Liver (tissue), 9 donors: Measurements from ENCODE around the gene PSMD5. TPM values are rescaled to one million over a fixed set of nuclear protein-coding genes. Genes with fewer than 3 reads are reported as not detected.

Source experiments
- DNase-seq: peaks from one replicate; pipeline ENCODE4 v3.0.0-alpha.2; 2017; ENCODE audit warnings: low spot score
- H3K27ac ChIP-seq, 2 donors: one replicate each; pipeline ENCODE4 v1.7.0; 2013; ENCODE audit warnings: inconsistent platforms in 2 of 2, low read length in 2 of 2, control low read depth in 1 of 2, low read depth in 1 of 2, mild to moderate bottlenecking in 1 of 2
- H3K27me3 ChIP-seq, 4 donors: one replicate each; pipeline versions ENCODE4 v1.6.1 to v1.7.0; 2013; ENCODE audit warnings: low read length in 3 of 4, inconsistent platforms in 1 of 4, mild to moderate bottlenecking in 1 of 4, moderate library complexity in 1 of 4; ENCODE audit not compliant: control insufficient read depth in 4 of 4, insufficient read depth in 4 of 4
- H3K36me3 ChIP-seq, 4 donors: one replicate each; pipeline versions ENCODE4 v1.6.1 to v1.7.0; 2013; ENCODE audit warnings: low read length in 3 of 4, mild to moderate bottlenecking in 3 of 4, low read depth in 1 of 4, moderate library complexity in 1 of 4; ENCODE audit not compliant: control insufficient read depth in 4 of 4, insufficient read depth in 3 of 4
- H3K4me1 ChIP-seq, 4 donors: one replicate each; pipeline versions ENCODE4 v1.6.1 to v1.7.0; 2013; ENCODE audit warnings: low read length in 3 of 4, mild to moderate bottlenecking in 3 of 4, moderate library complexity in 1 of 4; ENCODE audit not compliant: control insufficient read depth in 4 of 4, insufficient read depth in 4 of 4
- H3K4me3 ChIP-seq, 3 donors: one replicate each; pipeline versions ENCODE4 v1.6.1 to v1.7.0; 2013; ENCODE audit warnings: low read length in 3 of 3, control low read depth in 1 of 3, low read depth in 1 of 3, mild to moderate bottlenecking in 1 of 3
- H3K9ac ChIP-seq, 2 donors: one replicate each; pipeline ENCODE4 v1.7.0; 2013; ENCODE audit warnings: low read length in 2 of 2, mild to moderate bottlenecking in 2 of 2, moderate library complexity in 2 of 2, control low read depth in 1 of 2, low read depth in 1 of 2
- H3K9me3 ChIP-seq, 4 donors: one replicate each; pipeline versions ENCODE4 v1.6.1 to v1.7.0; 2013; ENCODE audit warnings: low read length in 3 of 4; ENCODE audit not compliant: control insufficient read depth in 4 of 4
- ATF3 ChIP-seq: IDR thresholded peaks from 2 replicates; pipeline ENCODE4 v1.6.1; 2016; ENCODE audit warnings: antibody characterized with exemption
- CTCF ChIP-seq: fragments of 150-350 bp; IDR thresholded peaks from 2 replicates; pipeline ENCODE4 v1.5.1; 2017; ENCODE audit warnings: improper control_type of control experiment, low read depth, low read length; ENCODE audit not compliant: missing input control
- EGR1 ChIP-seq, 2 donors: IDR thresholded peaks; 2 replicates each; pipeline ENCODE4 v1.6.1; 2016 to 2018; ENCODE audit warnings: antibody characterized with exemption in 2 of 2, low read depth in 2 of 2
- FOXA1 ChIP-seq: IDR thresholded peaks from 2 replicates; pipeline ENCODE4 v1.6.1; 2016; ENCODE audit warnings: antibody characterized with exemption
- FOXA2 ChIP-seq: IDR thresholded peaks from 2 replicates; pipeline ENCODE4 v1.6.1; 2016; ENCODE audit warnings: antibody characterized with exemption
- GABPA ChIP-seq, 2 donors: IDR thresholded peaks in 1 of 2; conservative IDR thresholded peaks in 1 of 2; 2 replicates each; pipeline ENCODE4 v1.6.1; 2016; ENCODE audit warnings: antibody characterized with exemption in 2 of 2, mild to moderate bottlenecking in 1 of 2, moderate library complexity in 1 of 2
- HNF4A ChIP-seq, 2 donors: conservative IDR thresholded peaks; 2 replicates each; pipeline ENCODE4 v1.6.1; 2016; ENCODE audit warnings: antibody characterized with exemption in 2 of 2, mild to moderate bottlenecking in 2 of 2
- HNF4G ChIP-seq: IDR thresholded peaks from 2 replicates; pipeline ENCODE4 v1.6.1; 2016; ENCODE audit warnings: antibody characterized with exemption
- MAX ChIP-seq: IDR thresholded peaks from 2 replicates; pipeline ENCODE4 v1.6.1; 2016; ENCODE audit warnings: antibody characterized with exemption
- NR2F2 ChIP-seq: IDR thresholded peaks from 2 replicates; pipeline ENCODE4 v1.6.1; 2016; ENCODE audit warnings: antibody characterized with exemption
- RAD21 ChIP-seq, 2 donors: IDR thresholded peaks; 2 replicates each; pipeline ENCODE4 v1.6.1; 2016; ENCODE audit warnings: antibody characterized with exemption in 2 of 2, mild to moderate bottlenecking in 2 of 2
- REST ChIP-seq: IDR thresholded peaks from 2 replicates; pipeline ENCODE4 v1.6.1; 2016; ENCODE audit warnings: antibody characterized with exemption, mild to moderate bottlenecking
- RXRA ChIP-seq, 2 donors: IDR thresholded peaks; 2 replicates each; pipeline ENCODE4 v1.6.1; 2017 to 2018; ENCODE audit warnings: antibody characterized with exemption in 2 of 2, mild to moderate bottlenecking in 1 of 2
- SP1 ChIP-seq: IDR thresholded peaks from 2 replicates; pipeline ENCODE4 v1.6.1; 2018; ENCODE audit warnings: antibody characterized with exemption, mild to moderate bottlenecking
- TAF1 ChIP-seq: conservative IDR thresholded peaks from 2 replicates; pipeline ENCODE4 v1.6.1; 2016; ENCODE audit warnings: antibody characterized with exemption, mild to moderate bottlenecking
- YY1 ChIP-seq: IDR thresholded peaks from 2 replicates; pipeline ENCODE4 v1.6.1; 2016; ENCODE audit warnings: antibody characterized with exemption, mild to moderate bottlenecking
- ZBTB33 ChIP-seq: IDR thresholded peaks from 2 replicates; pipeline ENCODE4 v1.6.1; 2016; ENCODE audit warnings: antibody characterized with exemption
- WGBS: extraction: QIAGEN DNeasy Blood & Tissue Kit; methylation state at CpG from one replicate; pipeline ENCODE4 v1.1.7; 2013; 5-methylcytosine and 5-hydroxymethylcytosine counted together
- polyA plus RNA-seq, 2 donors: library from polyadenylated mRNA; stranded (reverse) in 1 of 2; unstranded in 1 of 2; fragments of 200-250 nt in 1 of 2; fragments of >200 nt in 1 of 2; fragmentation: Nextera tagmentation in 1 of 2; extraction: Ambion mirVana in 1 of 2; gene quantifications; one replicate each; pipeline versions ENCODE4 v1.2.1 to v1.2.3, GENCODE V29; 2013 to 2015
- total RNA-seq, 2 donors: library from RNA; depleted of rRNA; stranded (reverse); fragments of >200 nt; gene quantifications; one replicate each; pipeline ENCODE4 v1.2.3, GENCODE V29; 2014
- donor health status: healthy.
- donor health status: healthy.
- donor health status: healthy.
- donor health status: healthy.
- donor health status: healthy.

The PSMD5 gene
- total and polyA plus RNA-seq, 4 donors: 10.9 to 19.1 (median 16.0) TPM

- DNase-seq: no peak
- no peak overlapping the region for H3K9ac ChIP-seq
- no peak overlapping the region for H3K4me3 ChIP-seq
- peaks cover 0 to 15% (median 5%) of the 10 kb centered on the region in 4 donors for H3K36me3 ChIP-seq
- H3K4me1 ChIP-seq: peaks cover 0 to 4% (median 0%) of the 10 kb centered on the region in 4 donors
- H3K27me3 ChIP-seq: no peaks in the 10 kb centered on the region
- WGBS: 72% methylated on average over 7 of the region's 7 CpGs
- H3K9me3 ChIP-seq: no peaks in the 10 kb centered on the region
- TF ChIP-seq REST: no peak
- TF ChIP-seq GABPA (IDR thresholded peaks at IDR 0.05 in 1 of 2, conservative IDR thresholded peaks at IDR 0.05 in 1 of 2): no peak
- no peak for TF ChIP-seq CTCF
- no peak for TF ChIP-seq FOXA1
- TF ChIP-seq MAX: no peak
- TF ChIP-seq FOXA2: no peak
- no peak for TF ChIP-seq TAF1
- TF ChIP-seq NR2F2: no peak
- no peak for TF ChIP-seq SP1
- no peak for TF ChIP-seq ATF3
- no peak for TF ChIP-seq EGR1 (IDR thresholded peaks at IDR 0.05; ENCODE audit: low read depth in 2 of 2)
- no peak for TF ChIP-seq HNF4A (conservative IDR thresholded peaks at IDR 0.05)
- H3K27ac ChIP-seq: no peak overlapping the region
Measured at GRCh38 chr9:120857481-120857880, 14.8 kb upstream of the PSMD5 start.

GRCh38 chr9:120856700-120857099, 14.0 kb upstream of the PSMD5 start:
- peaks cover 0 to 4% (median 0%) of the 10 kb centered on the region in 4 donors for H3K4me1 ChIP-seq
- WGBS: 66% methylated on average over 4 of the region's 4 CpGs
- H3K9ac ChIP-seq: no peak overlapping the region
- no peak overlapping the region for H3K4me3 ChIP-seq
- peaks cover 0 to 15% (median 5%) of the 10 kb centered on the region in 4 donors for H3K36me3 ChIP-seq
- DNase-seq: no peak
- no peaks in the 10 kb centered on the region for H3K9me3 ChIP-seq
- no peaks in the 10 kb centered on the region for H3K27me3 ChIP-seq
- H3K27ac ChIP-seq: no peak overlapping the region
- no peak for TF ChIP-seq FOXA1
- no peak for TF ChIP-seq MAX
- no peak for TF ChIP-seq YY1
- no peak for TF ChIP-seq GABPA (IDR thresholded peaks at IDR 0.05 in 1 of 2, conservative IDR thresholded peaks at IDR 0.05 in 1 of 2)
- no peak for TF ChIP-seq RAD21 (IDR thresholded peaks at IDR 0.05)
- TF ChIP-seq EGR1 (IDR thresholded peaks at IDR 0.05; ENCODE audit: low read depth in 2 of 2): no peak
- no peak for TF ChIP-seq HNF4A (conservative IDR thresholded peaks at IDR 0.05)
- no peak for TF ChIP-seq HNF4G
- no peak for TF ChIP-seq NR2F2
- TF ChIP-seq RXRA (IDR thresholded peaks at IDR 0.05): no peak
- no peak for TF ChIP-seq ATF3
- no peak for TF ChIP-seq ZBTB33
- no peak for TF ChIP-seq REST
